Activated T-helper 1 cell treated with anti-CD3 and anti-CD28 coated beads, Interleukin-2, amount 50 U/mL, for 16 hours (primary cell): Measurements from ENCODE around the gene SELENOI.
"Not testable (repeated sequence)": the region's sequence is repeated elsewhere in the genome, so short reads cannot be mapped to it uniquely, and the experiment has no call there.

Experiments
- DNase-seq, 2 donors: peaks; one replicate each; pipeline ENCODE4 v3.0.0-alpha.2; 2020; ENCODE audit warnings: low read depth in 1 of 2, low spot score in 1 of 2

Gene SELENOI

GRCh38 chr2:26326514-26326913 is 19.4 kb upstream of the SELENOI start:
- no peak for DNase-seq

- no peak for DNase-seq
These were observed 18.4 kb upstream of the SELENOI start for GRCh38 chr2:26327291-26328272.

- not testable (repeated sequence) for DNase-seq
These were observed 16.9 kb upstream of the SELENOI start for GRCh38 chr2:26329083-26329482.

- peak; percentile 62 to 70 for DNase-seq
These were observed 15.8 kb upstream of the SELENOI start for GRCh38 chr2:26330114-26330549.

GRCh38 chr2:26330604-26331003 is 15.3 kb upstream of the SELENOI start:
- DNase-seq, result no peak

GRCh38 chr2:26331321-26331720 is 14.6 kb upstream of the SELENOI start:
- not testable (repeated sequence) for DNase-seq

- no peak for DNase-seq
These were observed 12.7 kb upstream of the SELENOI start for GRCh38 chr2:26333293-26333692.

GRCh38 chr2:26335231-26335630 is 10.7 kb upstream of the SELENOI start:
- DNase-seq, result no peak

- no peak for DNase-seq
These were observed 9.2 kb upstream of the SELENOI start for GRCh38 chr2:26336719-26337118.

GRCh38 chr2:26337298-26337697 is 8.6 kb upstream of the SELENOI start:
- no peak for DNase-seq

GRCh38 chr2:26340831-26341230 is 5.1 kb upstream of the SELENOI start:
- DNase-seq, result no peak

- DNase-seq, result no peak
These were observed 1.2 kb upstream of the SELENOI start for GRCh38 chr2:26344581-26345282.

GRCh38 chr2:26345283-26345544 is 729 bp upstream of the SELENOI start:
- no peak for DNase-seq

GRCh38 chr2:26346454-26347053 is 611 bp downstream of the SELENOI start, which contains the start of gene ADGRF3:
ADGRF3 (minus strand) TSS chr2:26346789; CDS start chr2:26346234, 555 bp downstream.
- peak; percentile 29 to 47 for DNase-seq

GRCh38 chr2:26347286-26347865 is 1.4 kb downstream of the SELENOI start:
- no peak for DNase-seq

- DNase-seq, result no peak
These were observed 3.7 kb downstream of the SELENOI start for GRCh38 chr2:26349690-26350089.

- DNase-seq, result no peak
These were observed 5.6 kb downstream of the SELENOI start for GRCh38 chr2:26351375-26352090.

- no peak for DNase-seq
These were observed 6.9 kb downstream of the SELENOI start for GRCh38 chr2:26352892-26353291.

GRCh38 chr2:26354469-26354868 is 8.5 kb downstream of the SELENOI start:
- DNase-seq, result not testable (repeated sequence)

- DNase-seq, result no peak
These were observed 9.4 kb downstream of the SELENOI start for GRCh38 chr2:26355038-26355995.
